ENCODE results near the gene TSPAN15. TPM values are rescaled to one million over a fixed set of nuclear protein-coding genes. Genes with fewer than 3 reads are reported as not detected.

Gene TSPAN15
- total RNA-seq, 1 experiment from 2014 or later: 8.3 TPM

GRCh38 chr10:69537449-69537848 is 86.2 kb downstream of the TSPAN15 start:
- no peak for ATAC-seq
- Mint-ChIP-seq H3K9me3 (peaks cover 73% of the 10 kb centered on the region), H3K4me1 (no peaks in the 10 kb centered on the region), H3K36me3 (peaks cover 27% of the 10 kb centered on the region), H3K4me3 (no peak overlapping the region), H3K27ac (no peak overlapping the region), H3K27me3 (ENCODE audit: low read depth) (peaks cover 29% of the 10 kb centered on the region)
- TF ChIP-seq NFATC4 (CRISPR knock-in tag; IDR thresholded peaks at IDR 0.05) (no peak), AR (CRISPR knock-in tag; IDR thresholded peaks at IDR 0.05) (no peak), TCF7 (CRISPR knock-in tag; IDR thresholded peaks at IDR 0.05; ENCODE audit: low read depth) (no peak), PRRX2 (CRISPR knock-in tag; IDR thresholded peaks at IDR 0.05) (no peak), ZBTB21 (CRISPR knock-in tag; IDR thresholded peaks at IDR 0.05; ENCODE audit: borderline replicate concordance) (no peak), ZMAT4 (CRISPR knock-in tag; IDR thresholded peaks at IDR 0.05) (no peak), ZNF671 (CRISPR knock-in tag; IDR thresholded peaks at IDR 0.05) (no peak), NFYB (CRISPR knock-in tag; conservative IDR thresholded peaks at IDR 0.05; ENCODE audit: low read depth) (no peak), USF2 (CRISPR knock-in tag; IDR thresholded peaks at IDR 0.05) (no peak), ZNF317 (CRISPR knock-in tag; IDR thresholded peaks at IDR 0.05; ENCODE audit: borderline replicate concordance, low read depth) (no peak), ZNF512 (CRISPR knock-in tag; IDR thresholded peaks at IDR 0.05; ENCODE audit: borderline replicate concordance) (no peak), EMX1 (CRISPR knock-in tag; IDR thresholded peaks at IDR 0.05) (no peak), FOXJ3 (CRISPR knock-in tag; IDR thresholded peaks at IDR 0.05; ENCODE audit: borderline replicate concordance) (no peak), ZNF263 (CRISPR knock-in tag; IDR thresholded peaks at IDR 0.05; ENCODE audit: low read depth) (no peak), FOXP4 (CRISPR knock-in tag; IDR thresholded peaks at IDR 0.05) (no peak), ESRRA (CRISPR knock-in tag; IDR thresholded peaks at IDR 0.05; ENCODE audit: borderline replicate concordance) (no peak), HMGA2 (CRISPR knock-in tag; IDR thresholded peaks at IDR 0.05) (no peak), JAZF1 (CRISPR knock-in tag; IDR thresholded peaks at IDR 0.05) (no peak)
- TF ChIP-seq, protein P1, sequence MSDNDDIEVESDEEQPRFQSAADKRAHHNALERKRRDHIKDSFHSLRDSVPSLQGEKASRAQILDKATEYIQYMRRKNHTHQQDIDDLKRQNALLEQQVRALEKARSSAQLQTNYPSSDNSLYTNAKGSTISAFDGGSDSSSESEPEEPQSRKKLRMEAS (CRISPR knock-in tag; IDR thresholded peaks at IDR 0.05): no peak
- TF ChIP-seq, protein P2, sequence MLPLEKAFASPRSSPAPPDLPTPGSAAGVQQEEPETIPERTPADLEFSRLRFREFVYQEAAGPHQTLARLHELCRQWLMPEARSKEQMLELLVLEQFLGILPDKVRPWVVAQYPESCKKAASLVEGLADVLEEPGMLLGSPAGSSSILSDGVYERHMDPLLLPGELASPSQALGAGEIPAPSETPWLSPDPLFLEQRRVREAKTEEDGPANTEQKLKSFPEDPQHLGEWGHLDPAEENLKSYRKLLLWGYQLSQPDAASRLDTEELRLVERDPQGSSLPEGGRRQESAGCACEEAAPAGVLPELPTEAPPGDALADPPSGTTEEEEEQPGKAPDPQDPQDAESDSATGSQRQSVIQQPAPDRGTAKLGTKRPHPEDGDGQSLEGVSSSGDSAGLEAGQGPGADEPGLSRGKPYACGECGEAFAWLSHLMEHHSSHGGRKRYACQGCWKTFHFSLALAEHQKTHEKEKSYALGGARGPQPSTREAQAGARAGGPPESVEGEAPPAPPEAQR (CRISPR knock-in tag; IDR thresholded peaks at IDR 0.05): no peak
- CTCF ChIA-PET: interaction anchor here (1.5 kb wide), 1 partner anchor 129 kb away, joined by 3 read pairs; no protein-coding TSS in a partner anchor
- DNase-seq (ENCODE audit: low spot score): no peak
- POLR2A ChIA-PET: no interaction called here

All from WTC11 (cell line).